DOHH2 (cell line): Measurements from ENCODE around the gene MBP.
A peak's percentile ranks its signal among the peaks of the same experiment; 100 is the strongest.

Source experiments
- H3F3A ChIP-seq: fragments of 200-600 bp; sonication (generic), shearing (Covaris generic); 2 replicates; pipeline ENCODE4 v1.6.0; 2016; ENCODE audit warnings: antibody characterized with exemption, mild to moderate bottlenecking; ENCODE audit not compliant: control insufficient read depth, insufficient read depth
- H3K27ac ChIP-seq: fragments of 200-600 bp; sonication (generic); 2 replicates; pipeline ENCODE4 v1.5.1; 2014; ENCODE audit warnings: low read depth, mild to moderate bottlenecking, low read length, moderate library complexity
- H3K27me3 ChIP-seq: fragments of 200-600 bp; sonication (generic); 2 replicates; pipeline ENCODE4 v1.6.1; 2014; ENCODE audit warnings: mild to moderate bottlenecking, low read length, mixed read lengths; ENCODE audit not compliant: control insufficient read depth
- H3K36me3 ChIP-seq: fragments of 200-600 bp; sonication (generic); 2 replicates; pipeline ENCODE4 v1.6.1; 2014; ENCODE audit warnings: mild to moderate bottlenecking, low read length, moderate library complexity, mixed read lengths; ENCODE audit not compliant: control insufficient read depth
- H3K4me1 ChIP-seq: fragments of 200-600 bp; sonication (generic); 2 replicates; pipeline ENCODE4 v1.6.1; 2014; ENCODE audit warnings: mild to moderate bottlenecking, low read length, mixed read lengths; ENCODE audit not compliant: control insufficient read depth
- H3K4me2 ChIP-seq: fragments of 200-600 bp; sonication (generic); 2 replicates; pipeline ENCODE4 v1.6.0; 2014; ENCODE audit warnings: mild to moderate bottlenecking, low read length, moderate library complexity
- H3K4me3 ChIP-seq: fragments of 200-600 bp; sonication (generic); 2 replicates; pipeline ENCODE4 v1.5.1; 2014; ENCODE audit warnings: mild to moderate bottlenecking, low read length, mixed read lengths
- H3K79me2 ChIP-seq: fragments of 200-600 bp; sonication (generic); 2 replicates; pipeline ENCODE4 v1.6.1; 2014; ENCODE audit warnings: mild to moderate bottlenecking, low read length, mixed read lengths; ENCODE audit not compliant: control insufficient read depth
- H3K9me2 ChIP-seq: fragments of 200-600 bp; sonication (generic); replicated peaks from 2 replicates; pipeline ENCODE4 v1.6.1; 2014; ENCODE audit warnings: mild to moderate bottlenecking, low read length, mixed read lengths; ENCODE audit not compliant: control insufficient read depth
- H3K9me3 ChIP-seq: fragments of 200-600 bp; sonication (generic); 2 replicates; pipeline ENCODE4 v1.6.1; 2014; ENCODE audit warnings: antibody characterized with exemption, low read length, mixed read lengths; ENCODE audit not compliant: control insufficient read depth, insufficient read depth
- H4K20me1 ChIP-seq: fragments of 200-600 bp; sonication (generic); 2 replicates; pipeline ENCODE4 v1.6.0; 2014; ENCODE audit warnings: low read depth, mild to moderate bottlenecking, antibody characterized with exemption, low read length, moderate library complexity; ENCODE audit not compliant: control insufficient read depth, insufficient read depth
- EZH2phosphoT487 ChIP-seq: fragments of 200-600 bp; sonication (generic); IDR thresholded peaks from 2 replicates; pipeline ENCODE4 v1.6.1; 2017; ENCODE audit warnings: borderline replicate concordance, mild to moderate bottlenecking, antibody characterized with exemption, low read length, moderate library complexity, mixed read lengths
- TF ChIP-seq, protein P1 (sequence below): fragments of 200-600 bp; sonication (generic); IDR thresholded peaks from one replicate; pipeline ENCODE4 v1.5.1; 2014; ENCODE audit warnings: antibody characterized with exemption, mild to moderate bottlenecking, low read depth, low read length; ENCODE audit not compliant: poor library complexity, severe bottlenecking

Gene MBP

DNA sequence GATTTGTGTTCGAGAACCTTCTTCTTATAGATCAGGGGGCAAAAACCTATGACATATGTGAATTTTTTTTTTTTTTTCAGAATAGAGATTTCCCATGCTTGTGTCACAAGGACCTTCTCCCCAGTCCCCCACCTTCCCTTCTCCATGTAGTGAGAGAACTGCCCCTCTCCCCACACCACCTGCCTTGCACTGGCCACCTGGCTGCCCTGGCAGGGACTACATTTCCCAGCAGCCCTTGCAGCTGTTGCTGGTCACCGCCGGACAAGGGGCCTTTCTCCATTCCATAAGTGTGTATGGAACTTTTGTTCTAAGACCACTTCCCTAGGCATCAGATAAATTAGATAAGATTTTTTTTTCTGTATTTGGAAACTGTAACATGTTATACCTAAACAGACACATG, 22.2 kb downstream of the MBP start:
- Histone ChIP-seq H3K36me3 (peaks cover 9% of the 10 kb centered on the region; the same call in 1 of the 2 replicates), H3K4me2 (no peak overlapping the region)

DNA sequence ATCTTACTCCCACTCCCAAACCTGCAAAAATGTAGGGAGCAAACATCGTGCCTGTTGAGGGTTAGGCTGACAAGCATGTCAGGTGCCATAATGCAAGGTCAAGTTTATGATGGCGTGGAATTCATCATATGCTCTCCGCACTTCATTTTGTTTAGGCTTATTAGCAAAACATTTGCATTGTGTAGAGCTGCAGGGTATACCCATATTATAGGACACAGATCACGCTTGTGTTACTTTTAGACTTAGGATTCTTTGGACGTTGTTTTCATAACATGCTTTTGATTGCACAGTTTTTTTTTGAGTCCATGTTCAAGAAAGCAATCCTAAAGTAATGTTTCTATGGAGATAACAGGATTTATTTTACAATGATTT, 22.9 kb downstream of the MBP start:
- H3K9me2 ChIP-seq = no peaks in the 10 kb centered on the region
- peaks cover 3% of the 10 kb centered on the region; the same call in 1 of the 2 replicates for H4K20me1 ChIP-seq
- no peaks in the 10 kb centered on the region for H3K9me3 ChIP-seq
- TF ChIP-seq, protein P1, sequence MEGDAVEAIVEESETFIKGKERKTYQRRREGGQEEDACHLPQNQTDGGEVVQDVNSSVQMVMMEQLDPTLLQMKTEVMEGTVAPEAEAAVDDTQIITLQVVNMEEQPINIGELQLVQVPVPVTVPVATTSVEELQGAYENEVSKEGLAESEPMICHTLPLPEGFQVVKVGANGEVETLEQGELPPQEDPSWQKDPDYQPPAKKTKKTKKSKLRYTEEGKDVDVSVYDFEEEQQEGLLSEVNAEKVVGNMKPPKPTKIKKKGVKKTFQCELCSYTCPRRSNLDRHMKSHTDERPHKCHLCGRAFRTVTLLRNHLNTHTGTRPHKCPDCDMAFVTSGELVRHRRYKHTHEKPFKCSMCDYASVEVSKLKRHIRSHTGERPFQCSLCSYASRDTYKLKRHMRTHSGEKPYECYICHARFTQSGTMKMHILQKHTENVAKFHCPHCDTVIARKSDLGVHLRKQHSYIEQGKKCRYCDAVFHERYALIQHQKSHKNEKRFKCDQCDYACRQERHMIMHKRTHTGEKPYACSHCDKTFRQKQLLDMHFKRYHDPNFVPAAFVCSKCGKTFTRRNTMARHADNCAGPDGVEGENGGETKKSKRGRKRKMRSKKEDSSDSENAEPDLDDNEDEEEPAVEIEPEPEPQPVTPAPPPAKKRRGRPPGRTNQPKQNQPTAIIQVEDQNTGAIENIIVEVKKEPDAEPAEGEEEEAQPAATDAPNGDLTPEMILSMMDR = no peak
- TF ChIP-seq EZH2phosphoT487 = no peak
- no peak overlapping the region for H3K27ac ChIP-seq
- H3K79me2 ChIP-seq = peaks cover 21% of the 10 kb centered on the region
- peaks cover 38% of the 10 kb centered on the region for H3K4me1 ChIP-seq
- no peak overlapping the region for H3K4me2 ChIP-seq
- H3K36me3 ChIP-seq = peaks cover 9% of the 10 kb centered on the region; the same call in 1 of the 2 replicates
- H3K4me3 ChIP-seq = no peak overlapping the region
- H3K27me3 ChIP-seq = no peaks in the 10 kb centered on the region
- H3F3A ChIP-seq = 0 out of 2 replicates have a peak, but pooled peaks cover 3% of the 10 kb centered on the region

More for the DNA sequence above, 22.2 kb downstream of the MBP start:
- Histone ChIP-seq H4K20me1 (peaks cover 3% of the 10 kb centered on the region; the same call in 1 of the 2 replicates), H3K9me3 (no peaks in the 10 kb centered on the region), H3K79me2 (peaks cover 21% of the 10 kb centered on the region), H3K27me3 (no peaks in the 10 kb centered on the region), H3K4me3 (no peak overlapping the region), H3K9me2 (no peaks in the 10 kb centered on the region), H3K27ac (no peak overlapping the region), H3K4me1 (peaks cover 38% of the 10 kb centered on the region), H3F3A (0 out of 2 replicates have a peak, but pooled peaks cover 3% of the 10 kb centered on the region)
- TF ChIP-seq EZH2phosphoT487 = no peak
- TF ChIP-seq, protein P1 = no peak

DNA sequence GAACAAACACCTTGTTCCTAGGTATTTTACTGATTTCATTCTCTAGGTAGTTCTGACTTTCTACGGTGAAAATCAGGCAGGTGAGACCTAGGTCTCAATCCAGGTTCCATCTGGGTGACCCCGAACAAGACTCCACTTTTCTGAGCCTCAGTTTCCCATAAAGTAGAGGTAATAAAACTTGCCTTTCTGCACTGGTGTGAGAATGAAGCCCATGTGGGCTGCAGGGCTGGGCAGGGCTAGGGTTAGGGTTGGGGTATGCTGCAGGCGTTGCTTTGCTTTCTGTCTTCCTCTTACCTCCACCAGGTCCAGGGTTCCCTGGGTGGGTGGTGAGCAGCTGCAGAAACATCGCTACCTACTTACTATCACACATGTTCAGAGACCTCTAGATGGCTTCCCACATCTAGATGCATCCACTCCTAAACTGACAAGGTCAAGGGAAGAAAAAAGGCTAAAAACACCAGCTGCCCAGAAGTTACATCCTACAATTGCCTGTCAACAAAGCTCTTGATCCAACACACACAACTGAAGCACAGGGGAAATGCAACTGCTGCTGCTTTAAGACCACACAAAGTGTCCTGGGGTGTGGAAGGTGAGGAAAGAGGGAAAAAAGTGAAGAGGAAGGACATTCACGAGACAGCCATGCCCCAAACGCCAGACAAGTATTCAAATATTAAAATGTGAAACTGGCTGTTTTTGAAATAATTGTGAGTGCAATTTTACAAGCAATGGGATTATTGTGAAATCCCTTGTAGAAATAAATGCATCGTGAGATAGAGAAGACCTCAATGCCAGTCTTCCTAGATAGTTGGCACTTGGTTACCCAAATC, 23.5 kb downstream of the MBP start:
- Histone ChIP-seq H3K4me2 (peak overlapping the region; percentile 15; the same call in 1 of the 2 replicates), H3K79me2 (peaks cover 19% of the 10 kb centered on the region)

More for the DNA sequence above, 23.5 kb downstream of the MBP start:
- Histone ChIP-seq H3K27me3 (no peaks in the 10 kb centered on the region), H3K36me3 (peaks cover 13% of the 10 kb centered on the region), H4K20me1 (peaks cover 3% of the 10 kb centered on the region; the same call in 1 of the 2 replicates), H3K4me3 (no peak overlapping the region), H3K9me3 (no peaks in the 10 kb centered on the region), H3K9me2 (no peaks in the 10 kb centered on the region), H3K4me1 (peaks cover 41% of the 10 kb centered on the region), H3K27ac (no peak overlapping the region), H3F3A (0 out of 2 replicates have a peak, but pooled peaks cover 3% of the 10 kb centered on the region)
- TF ChIP-seq EZH2phosphoT487 = no peak
- TF ChIP-seq, protein P1 = no peak
